ENCODE measurements around the gene MCTP1. TPM values are rescaled to one million over a fixed set of nuclear protein-coding genes. Genes with fewer than 3 reads are reported as not detected.

Gene MCTP1
- total and polyA plus RNA-seq, 9 of the 15 experiments (the other 6 are each of a cell fraction or from before 2014, with no cell fraction given), result 0.04 to 0.93 (median 0.06) TPM; not detected in 4

DNA sequence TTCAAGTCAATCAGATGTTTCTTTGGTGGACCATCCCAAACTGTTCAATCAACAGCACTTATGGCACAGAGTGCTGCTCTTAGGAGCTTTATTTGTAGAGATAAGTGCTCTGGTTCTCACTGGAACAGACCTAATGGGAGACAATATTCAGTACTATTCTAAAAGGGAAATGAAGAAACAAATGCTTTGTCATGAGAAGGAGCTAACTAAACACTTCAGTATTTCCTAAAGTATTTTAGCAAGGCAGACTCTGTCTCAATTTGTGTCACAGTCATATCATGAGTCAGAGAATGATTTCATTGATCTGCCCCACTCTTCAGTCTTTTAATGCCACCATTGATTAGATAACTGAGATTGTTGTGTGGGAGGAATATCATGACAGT is 491.1 kb downstream of the MCTP1 start (continued):
- TF ChIP-seq BACH1 (tag; IDR thresholded peaks at IDR 0.05) (no peak), ELF4 (CRISPR knock-in tag; IDR thresholded peaks at IDR 0.05) (no peak), DMBX1 (CRISPR knock-in tag; IDR thresholded peaks at IDR 0.05; ENCODE audit: borderline replicate concordance) (no peak), SOX6 (IDR thresholded peaks at IDR 0.05) (no peak), RNF2 (IDR thresholded peaks at IDR 0.05) (no peak), EP400 (IDR thresholded peaks at IDR 0.05) (no peak)

DNA sequence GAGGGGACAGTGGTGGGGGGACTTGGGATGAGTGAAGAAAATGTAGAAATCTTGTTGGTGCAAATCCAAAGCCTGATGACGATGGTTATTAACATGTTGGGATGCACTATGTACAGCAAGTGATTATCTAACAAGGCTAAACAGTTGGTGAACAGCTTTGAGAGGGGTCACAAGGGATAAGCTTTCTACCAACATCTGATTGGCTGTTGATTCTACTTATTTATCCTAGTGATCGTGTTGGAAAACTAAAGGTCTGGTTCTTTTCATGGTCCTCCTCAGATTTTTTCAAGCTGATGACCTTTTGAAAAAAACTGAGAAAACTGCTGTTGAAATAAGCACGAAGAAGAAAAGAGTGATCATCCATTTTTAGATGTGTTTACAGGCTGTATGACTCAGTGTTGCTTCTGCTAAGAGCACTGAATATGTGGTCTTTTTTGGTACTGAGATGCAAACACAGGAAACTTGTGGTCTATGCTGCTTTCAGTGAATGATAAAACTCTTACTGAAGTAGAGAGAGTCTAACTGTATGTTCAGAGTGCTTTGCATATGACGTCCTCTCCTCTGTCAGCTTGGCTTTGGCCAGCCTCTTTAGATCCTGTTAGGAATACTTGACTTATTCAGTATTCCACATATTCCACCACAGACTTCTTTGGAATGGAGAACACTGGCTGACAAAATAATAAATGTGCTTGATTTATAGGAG is 491.6 kb downstream of the MCTP1 start:
- Histone ChIP-seq H3K9me3 (replicated peaks; ENCODE audit: control insufficient read depth, insufficient read depth, low read depth, low read length) (no peaks in the 10 kb centered on the region), H3K4me3 (no peak overlapping the region), H3K9me1 (ENCODE audit: control insufficient read depth, insufficient read depth, low read length) (no peaks in the 10 kb centered on the region), H3K27me3 (ENCODE audit: control insufficient read depth in 2 of 2, insufficient read depth in 2 of 2, low read length in 2 of 2) (peaks cover 0 to 8% of the 10 kb centered on the region in 2 experiments; a peak in 1 of 5 replicates), H3K36me3 (ENCODE audit: control insufficient read depth, insufficient read depth, low read length) (no peaks in the 10 kb centered on the region), H3K4me1 (replicated peaks in 1 of 2; ENCODE audit: control insufficient read depth in 2 of 2, insufficient read depth in 2 of 2, low read length in 2 of 2) (no peaks in the 10 kb centered on the region), H2AFZ (ENCODE audit: low read depth, low read length) (no peak overlapping the region), H3K9ac (ENCODE audit: insufficient read depth in 1 of 2, low read depth in 2 of 2, low read length in 2 of 2) (no peak overlapping the region), H3K4me2 (ENCODE audit: insufficient read depth, low read length) (no peak overlapping the region), H3K79me2 (ENCODE audit: control insufficient read depth, insufficient read depth, low read length) (no peaks in the 10 kb centered on the region), H3K27ac (ENCODE audit: extremely low read depth, low read depth, low read length) (no peak overlapping the region), H4K20me1 (replicated peaks; ENCODE audit: control insufficient read depth, insufficient read depth, low read length) (no peaks in the 10 kb centered on the region)
- FAIRE-seq (no peak), ATAC-seq (no peak), DNase-seq (ENCODE audit: extremely low read depth in 1 of 4, low spot score in 3 of 4) (no peak)
- 0% methylated on average over 4 of the region's 4 CpGs for WGBS (ENCODE audit: insufficient coverage, low coverage, missing lambda C conversion rate)
- BruUV-seq (replicated peaks), result no TSS peak
- ChIA-PET POLR2A (no interaction called here), CTCF (ENCODE audit: low intra/inter-chr PET ratio) (no interaction called here)
- in situ Hi-C loops (cut with MboI) (no loop called here), intact Hi-C loops (cut with micrococcal nuclease) (no loop called here)
- TF ChIP-seq LARP7 (IDR thresholded peaks at IDR 0.05) (no peak), HDAC2 (IDR thresholded peaks at IDR 0.05) (no peak), YBX1 (IDR thresholded peaks at IDR 0.05) (no peak), ADNP (tag; IDR thresholded peaks at IDR 0.05) (no peak), SNIP1 (IDR thresholded peaks at IDR 0.05; ENCODE audit: low read depth) (no peak), MCM7 (IDR thresholded peaks at IDR 0.05) (no peak), KDM2B (CRISPR knock-in tag; IDR thresholded peaks at IDR 0.05) (no peak), NFYB (IDR thresholded peaks at IDR 0.05; ENCODE audit: extremely low read depth, insufficient read length) (no peak), ZNF431 (CRISPR knock-in tag; IDR thresholded peaks at IDR 0.05) (no peak), SMARCA5 (IDR thresholded peaks at IDR 0.05) (no peak), ELF1 (tag; IDR thresholded peaks at IDR 0.05) (no peak), NBN (IDR thresholded peaks at IDR 0.05; ENCODE audit: low read depth) (no peak), SOX6 (IDR thresholded peaks at IDR 0.05) (no peak)
- TF ChIP-seq, protein P1, sequence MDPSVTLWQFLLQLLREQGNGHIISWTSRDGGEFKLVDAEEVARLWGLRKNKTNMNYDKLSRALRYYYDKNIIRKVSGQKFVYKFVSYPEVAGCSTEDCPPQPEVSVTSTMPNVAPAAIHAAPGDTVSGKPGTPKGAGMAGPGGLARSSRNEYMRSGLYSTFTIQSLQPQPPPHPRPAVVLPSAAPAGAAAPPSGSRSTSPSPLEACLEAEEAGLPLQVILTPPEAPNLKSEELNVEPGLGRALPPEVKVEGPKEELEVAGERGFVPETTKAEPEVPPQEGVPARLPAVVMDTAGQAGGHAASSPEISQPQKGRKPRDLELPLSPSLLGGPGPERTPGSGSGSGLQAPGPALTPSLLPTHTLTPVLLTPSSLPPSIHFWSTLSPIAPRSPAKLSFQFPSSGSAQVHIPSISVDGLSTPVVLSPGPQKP (CRISPR knock-in tag; IDR thresholded peaks at IDR 0.05), result no peak
- TF ChIP-seq, protein P2, sequence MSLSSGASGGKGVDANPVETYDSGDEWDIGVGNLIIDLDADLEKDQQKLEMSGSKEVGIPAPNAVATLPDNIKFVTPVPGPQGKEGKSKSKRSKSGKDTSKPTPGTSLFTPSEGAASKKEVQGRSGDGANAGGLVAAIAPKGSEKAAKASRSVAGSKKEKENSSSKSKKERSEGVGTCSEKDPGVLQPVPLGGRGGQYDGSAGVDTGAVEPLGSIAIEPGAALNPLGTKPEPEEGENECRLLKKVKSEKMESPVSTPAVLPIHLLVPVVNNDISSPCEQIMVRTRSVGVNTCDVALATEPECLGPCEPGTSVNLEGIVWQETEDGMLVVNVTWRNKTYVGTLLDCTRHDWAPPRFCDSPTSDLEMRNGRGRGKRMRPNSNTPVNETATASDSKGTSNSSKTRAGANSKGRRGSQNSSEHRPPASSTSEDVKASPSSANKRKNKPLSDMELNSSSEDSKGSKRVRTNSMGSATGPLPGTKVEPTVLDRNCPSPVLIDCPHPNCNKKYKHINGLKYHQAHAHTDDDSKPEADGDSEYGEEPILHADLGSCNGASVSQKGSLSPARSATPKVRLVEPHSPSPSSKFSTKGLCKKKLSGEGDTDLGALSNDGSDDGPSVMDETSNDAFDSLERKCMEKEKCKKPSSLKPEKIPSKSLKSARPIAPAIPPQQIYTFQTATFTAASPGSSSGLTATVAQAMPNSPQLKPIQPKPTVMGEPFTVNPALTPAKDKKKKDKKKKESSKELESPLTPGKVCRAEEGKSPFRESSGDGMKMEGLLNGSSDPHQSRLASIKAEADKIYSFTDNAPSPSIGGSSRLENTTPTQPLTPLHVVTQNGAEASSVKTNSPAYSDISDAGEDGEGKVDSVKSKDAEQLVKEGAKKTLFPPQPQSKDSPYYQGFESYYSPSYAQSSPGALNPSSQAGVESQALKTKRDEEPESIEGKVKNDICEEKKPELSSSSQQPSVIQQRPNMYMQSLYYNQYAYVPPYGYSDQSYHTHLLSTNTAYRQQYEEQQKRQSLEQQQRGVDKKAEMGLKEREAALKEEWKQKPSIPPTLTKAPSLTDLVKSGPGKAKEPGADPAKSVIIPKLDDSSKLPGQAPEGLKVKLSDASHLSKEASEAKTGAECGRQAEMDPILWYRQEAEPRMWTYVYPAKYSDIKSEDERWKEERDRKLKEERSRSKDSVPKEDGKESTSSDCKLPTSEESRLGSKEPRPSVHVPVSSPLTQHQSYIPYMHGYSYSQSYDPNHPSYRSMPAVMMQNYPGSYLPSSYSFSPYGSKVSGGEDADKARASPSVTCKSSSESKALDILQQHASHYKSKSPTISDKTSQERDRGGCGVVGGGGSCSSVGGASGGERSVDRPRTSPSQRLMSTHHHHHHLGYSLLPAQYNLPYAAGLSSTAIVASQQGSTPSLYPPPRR (CRISPR knock-in tag; IDR thresholded peaks at IDR 0.05; ENCODE audit: borderline replicate concordance), result no peak
